Thyroid gland (tissue), 4 donors: ENCODE data around the gene ITM2C. TPM values are rescaled to one million over a fixed set of nuclear protein-coding genes. Genes with fewer than 3 reads are reported as not detected.

ENCODE experiments used
- DNase-seq, 2 donors: peaks; one replicate each; pipeline ENCODE4 v3.0.0-alpha.2; 2019
- H3K27ac ChIP-seq, 3 donors: fragments of 200-600 bp; sonication (generic); 1 replicate in 2 of 3; 2 replicates in 1 of 3; pipeline ENCODE4 v1.5.1; 2016 to 2019; ENCODE audit warnings: mild to moderate bottlenecking in 1 of 3, moderate library complexity in 1 of 3
- H3K27me3 ChIP-seq: fragments of 200-600 bp; sonication (generic); one replicate; pipeline ENCODE4 v1.5.1; 2019
- H3K36me3 ChIP-seq, 2 donors: fragments of 200-600 bp; sonication (generic); one replicate each; pipeline ENCODE4 v1.5.1; 2016 to 2019
- H3K4me1 ChIP-seq, 2 donors: fragments of 200-600 bp; sonication (generic); one replicate each; pipeline ENCODE4 v1.5.1; 2017 to 2019
- H3K4me3 ChIP-seq, 3 donors: fragments of 200-600 bp; sonication (generic); replicated peaks in 1 of 3; 1 replicate in 2 of 3; 2 replicates in 1 of 3; pipeline ENCODE4 v1.5.1; 2016; ENCODE audit warnings: mild to moderate bottlenecking in 1 of 3
- H3K9me3 ChIP-seq: fragments of 200-600 bp; sonication (generic); one replicate; pipeline ENCODE4 v1.5.1; 2017
- CTCF ChIP-seq, 6 experiments: fragments of 200-600 bp in 3 of 6; fragments of 450-650 bp in 3 of 6; sonication (generic) in 3 of 6; IDR thresholded peaks; one replicate each; pipeline ENCODE4 v1.5.1; 2016 to 2019; ENCODE audit warnings: antibody characterized with exemption in 6 of 6, mild to moderate bottlenecking in 2 of 6, inconsistent platforms in 1 of 6, moderate library complexity in 1 of 6
- POLR2A ChIP-seq, 2 donors: fragments of 450-650 bp; IDR thresholded peaks; one replicate each; pipeline ENCODE4 v1.6.1; 2017; ENCODE audit warnings: antibody characterized with exemption in 2 of 2, mild to moderate bottlenecking in 2 of 2, moderate library complexity in 1 of 2
- WGBS, 2 donors: methylation state at CpG; one replicate each; pipeline ENCODE4 v1.1.5; 2017; 5-methylcytosine and 5-hydroxymethylcytosine counted together
- intact Hi-C: fragments of 100-400 bp; cut with DNase I; formaldehyde crosslinking; loops from one replicate; pipeline ENCODE4 v1.15.1; 2023
- total RNA-seq, 4 donors: library from RNA; depleted of rRNA; stranded (reverse); fragments of >200 nt; gene quantifications; one replicate each; pipeline ENCODE4 v1.2.3, GENCODE V29; 2016

The ITM2C gene
- total RNA-seq, 4 donors from 2014 or later = 29.2 to 54.0 (median 45.4) TPM

GRCh38 chr2:230910546-230911177, 45.9 kb downstream of the ITM2C start:
- no peaks in the 10 kb centered on the region for H3K9me3 ChIP-seq
- TF ChIP-seq POLR2A (IDR thresholded peaks at IDR 0.05) (no peak), CTCF (IDR thresholded peaks at IDR 0.05) (no peak)
- H3K27me3 ChIP-seq = no peaks in the 10 kb centered on the region
- no peak overlapping the region for H3K4me3 ChIP-seq
- no peak for DNase-seq
- 86 to 89% methylated on average over 13 of the region's 13 CpGs for WGBS, 2 donors
- H3K36me3 ChIP-seq = no peaks in the 10 kb centered on the region
- peaks cover 6 to 29% of the 10 kb centered on the region in 2 donors for H3K4me1 ChIP-seq
- intact Hi-C loops = no loop called here
- H3K27ac ChIP-seq = no peak overlapping the region

- Histone ChIP-seq H3K4me3 (no peak overlapping the region), H3K36me3 (no peaks in the 10 kb centered on the region), H3K27ac (no peak overlapping the region), H3K4me1 (peaks cover 0 to 15% of the 10 kb centered on the region in 2 donors), H3K27me3 (no peaks in the 10 kb centered on the region), H3K9me3 (no peaks in the 10 kb centered on the region)
- no peak for TF ChIP-seq CTCF (IDR thresholded peaks at IDR 0.05)
- no peak for TF ChIP-seq POLR2A (IDR thresholded peaks at IDR 0.05)
- no peak for DNase-seq
- WGBS, 2 donors = 94% methylated on average over 5 of the region's 5 CpGs
- intact Hi-C loops = no loop called here
Observed at GRCh38 chr2:230912046-230912445, 47.3 kb downstream of the ITM2C start.

- H3K4me3 ChIP-seq = no peak overlapping the region
- 96 to 97% methylated on average over 5 of the region's 5 CpGs for WGBS, 2 donors
- no peak overlapping the region for H3K27ac ChIP-seq
- no peak for DNase-seq
- intact Hi-C loops = no loop called here
- H3K9me3 ChIP-seq = no peaks in the 10 kb centered on the region
- no peaks in the 10 kb centered on the region for H3K27me3 ChIP-seq
- H3K4me1 ChIP-seq = peaks cover 0 to 13% of the 10 kb centered on the region in 2 donors
- TF ChIP-seq CTCF (IDR thresholded peaks at IDR 0.05) (no peak), POLR2A (IDR thresholded peaks at IDR 0.05) (no peak)
- H3K36me3 ChIP-seq = no peaks in the 10 kb centered on the region
Observed at GRCh38 chr2:230912724-230913123, 48.0 kb downstream of the ITM2C start.

GRCh38 chr2:230913406-230914143, 48.8 kb downstream of the ITM2C start:
- peaks cover 0 to 8% of the 10 kb centered on the region in 2 donors for H3K4me1 ChIP-seq
- H3K27ac ChIP-seq = no peak overlapping the region
- H3K27me3 ChIP-seq = no peaks in the 10 kb centered on the region
- TF ChIP-seq POLR2A (IDR thresholded peaks at IDR 0.05) (no peak), CTCF (IDR thresholded peaks at IDR 0.05) (peak in 1 of 6 experiments; percentile 13)
- DNase-seq = no peak
- intact Hi-C loops = no loop called here
- H3K4me3 ChIP-seq = no peak overlapping the region
- H3K9me3 ChIP-seq = no peaks in the 10 kb centered on the region
- H3K36me3 ChIP-seq = no peaks in the 10 kb centered on the region
- 67 to 78% methylated on average over 5 of the region's 5 CpGs for WGBS, 2 donors

GRCh38 chr2:230914886-230915285, 50.1 kb downstream of the ITM2C start:
- Histone ChIP-seq H3K9me3 (no peaks in the 10 kb centered on the region), H3K27ac (no peak overlapping the region), H3K4me3 (no peak overlapping the region), H3K4me1 (no peaks in the 10 kb centered on the region), H3K27me3 (no peaks in the 10 kb centered on the region), H3K36me3 (no peaks in the 10 kb centered on the region)
- intact Hi-C loops = no loop called here
- 79 to 81% methylated on average over 2 to 3 of the region's 3 CpGs for WGBS, 2 donors
- DNase-seq = no peak
- TF ChIP-seq POLR2A (IDR thresholded peaks at IDR 0.05) (no peak), CTCF (IDR thresholded peaks at IDR 0.05) (no peak)
